ENCODE measurements around the gene PSENEN. TPM values are rescaled to one million over a fixed set of nuclear protein-coding genes. Genes with fewer than 3 reads are reported as not detected.

Gene PSENEN
- total and polyA plus RNA-seq, 9 of the 15 experiments (the other 6 are each of a cell fraction or from before 2014, with no cell fraction given) = 34.5 to 299 (median 61.1) TPM

GRCh38 chr19:35704218-35704617, 41.2 kb upstream of the PSENEN start, which contains the start of gene ZBTB32 (continued):
- TF ChIP-seq ZC3H4 (CRISPR knock-in tag; IDR thresholded peaks at IDR 0.05; ENCODE audit: borderline replicate concordance) = no peak
- TF ChIP-seq SIRT6 (IDR thresholded peaks at IDR 0.05; ENCODE audit: low read depth, low read length) = no peak
- no peak for TF ChIP-seq ZNF717 (CRISPR knock-in tag; IDR thresholded peaks at IDR 0.05)
- no peak for TF ChIP-seq MEF2D (tag; conservative IDR thresholded peaks at IDR 0.05; ENCODE audit: low read depth)
- TF ChIP-seq, protein P1, sequence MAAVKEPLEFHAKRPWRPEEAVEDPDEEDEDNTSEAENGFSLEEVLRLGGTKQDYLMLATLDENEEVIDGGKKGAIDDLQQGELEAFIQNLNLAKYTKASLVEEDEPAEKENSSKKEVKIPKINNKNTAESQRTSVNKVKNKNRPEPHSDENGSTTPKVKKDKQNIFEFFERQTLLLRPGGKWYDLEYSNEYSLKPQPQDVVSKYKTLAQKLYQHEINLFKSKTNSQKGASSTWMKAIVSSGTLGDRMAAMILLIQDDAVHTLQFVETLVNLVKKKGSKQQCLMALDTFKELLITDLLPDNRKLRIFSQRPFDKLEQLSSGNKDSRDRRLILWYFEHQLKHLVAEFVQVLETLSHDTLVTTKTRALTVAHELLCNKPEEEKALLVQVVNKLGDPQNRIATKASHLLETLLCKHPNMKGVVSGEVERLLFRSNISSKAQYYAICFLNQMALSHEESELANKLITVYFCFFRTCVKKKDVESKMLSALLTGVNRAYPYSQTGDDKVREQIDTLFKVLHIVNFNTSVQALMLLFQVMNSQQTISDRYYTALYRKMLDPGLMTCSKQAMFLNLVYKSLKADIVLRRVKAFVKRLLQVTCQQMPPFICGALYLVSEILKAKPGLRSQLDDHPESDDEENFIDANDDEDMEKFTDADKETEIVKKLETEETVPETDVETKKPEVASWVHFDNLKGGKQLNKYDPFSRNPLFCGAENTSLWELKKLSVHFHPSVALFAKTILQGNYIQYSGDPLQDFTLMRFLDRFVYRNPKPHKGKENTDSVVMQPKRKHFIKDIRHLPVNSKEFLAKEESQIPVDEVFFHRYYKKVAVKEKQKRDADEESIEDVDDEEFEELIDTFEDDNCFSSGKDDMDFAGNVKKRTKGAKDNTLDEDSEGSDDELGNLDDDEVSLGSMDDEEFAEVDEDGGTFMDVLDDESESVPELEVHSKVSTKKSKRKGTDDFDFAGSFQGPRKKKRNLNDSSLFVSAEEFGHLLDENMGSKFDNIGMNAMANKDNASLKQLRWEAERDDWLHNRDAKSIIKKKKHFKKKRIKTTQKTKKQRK (IDR thresholded peaks at IDR 0.05; ENCODE audit: borderline replicate concordance, low read depth, low read length) = no peak
- TF ChIP-seq MECOM (CRISPR knock-in tag; IDR thresholded peaks at IDR 0.05) = no peak
- TF ChIP-seq, protein P2, sequence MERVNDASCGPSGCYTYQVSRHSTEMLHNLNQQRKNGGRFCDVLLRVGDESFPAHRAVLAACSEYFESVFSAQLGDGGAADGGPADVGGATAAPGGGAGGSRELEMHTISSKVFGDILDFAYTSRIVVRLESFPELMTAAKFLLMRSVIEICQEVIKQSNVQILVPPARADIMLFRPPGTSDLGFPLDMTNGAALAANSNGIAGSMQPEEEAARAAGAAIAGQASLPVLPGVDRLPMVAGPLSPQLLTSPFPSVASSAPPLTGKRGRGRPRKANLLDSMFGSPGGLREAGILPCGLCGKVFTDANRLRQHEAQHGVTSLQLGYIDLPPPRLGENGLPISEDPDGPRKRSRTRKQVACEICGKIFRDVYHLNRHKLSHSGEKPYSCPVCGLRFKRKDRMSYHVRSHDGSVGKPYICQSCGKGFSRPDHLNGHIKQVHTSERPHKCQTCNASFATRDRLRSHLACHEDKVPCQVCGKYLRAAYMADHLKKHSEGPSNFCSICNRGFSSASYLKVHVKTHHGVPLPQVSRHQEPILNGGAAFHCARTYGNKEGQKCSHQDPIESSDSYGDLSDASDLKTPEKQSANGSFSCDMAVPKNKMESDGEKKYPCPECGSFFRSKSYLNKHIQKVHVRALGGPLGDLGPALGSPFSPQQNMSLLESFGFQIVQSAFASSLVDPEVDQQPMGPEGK (CRISPR knock-in tag; IDR thresholded peaks at IDR 0.05; ENCODE audit: borderline replicate concordance) = no peak
- TF ChIP-seq MYC (IDR thresholded peaks at IDR 0.05; ENCODE audit: low read depth, low read length) = peak; percentile 57; the same call in 1 of the 2 replicates
- no peak for TF ChIP-seq MYC (CRISPR knock-in tag; IDR thresholded peaks at IDR 0.05; ENCODE audit: borderline replicate concordance, low read depth)
- TF ChIP-seq ZBTB11 (CRISPR knock-in tag; IDR thresholded peaks at IDR 0.05) = no peak
- TF ChIP-seq MAFF (IDR thresholded peaks at IDR 0.05; ENCODE audit: low read length) = no peak
- no peak for TF ChIP-seq TAL1 (IDR thresholded peaks at IDR 0.05)
- no peak for TF ChIP-seq ZBTB7A (IDR thresholded peaks at IDR 0.05; ENCODE audit: borderline replicate concordance, control insufficient read depth, low read depth, low read length)
- 0 out of 2 replicates have a peak, but pooled peaks have one; percentile 53 for TF ChIP-seq PRMT5 (CRISPR knock-in tag; IDR thresholded peaks at IDR 0.05)
- TF ChIP-seq MXI1 (IDR thresholded peaks at IDR 0.05; ENCODE audit: low read depth, low read length) = no peak
- peak; percentile 74 for TF ChIP-seq RBM25 (IDR thresholded peaks at IDR 0.05; ENCODE audit: low read depth, low read length, severe bottlenecking)
- no peak for TF ChIP-seq SRF (CRISPR knock-in tag; IDR thresholded peaks at IDR 0.05)
- TF ChIP-seq EHMT2 (IDR thresholded peaks at IDR 0.05) = peak; percentile 89
- no peak for TF ChIP-seq SREBF1 (IDR thresholded peaks at IDR 0.05; ENCODE audit: borderline replicate concordance, low read depth, low read length)
- no peak for TF ChIP-seq BCOR (IDR thresholded peaks at IDR 0.05)
